ENCODE data around the gene LCP1. TPM values are rescaled to one million over a fixed set of nuclear protein-coding genes. Genes with fewer than 3 reads are reported as not detected.
A peak's percentile ranks its signal among the peaks of the same experiment; 100 is the strongest.
"Not testable (repeated sequence)": the region's sequence is repeated elsewhere in the genome, so short reads cannot be mapped to it uniquely, and the experiment has no call there.

The LCP1 gene, protein sequence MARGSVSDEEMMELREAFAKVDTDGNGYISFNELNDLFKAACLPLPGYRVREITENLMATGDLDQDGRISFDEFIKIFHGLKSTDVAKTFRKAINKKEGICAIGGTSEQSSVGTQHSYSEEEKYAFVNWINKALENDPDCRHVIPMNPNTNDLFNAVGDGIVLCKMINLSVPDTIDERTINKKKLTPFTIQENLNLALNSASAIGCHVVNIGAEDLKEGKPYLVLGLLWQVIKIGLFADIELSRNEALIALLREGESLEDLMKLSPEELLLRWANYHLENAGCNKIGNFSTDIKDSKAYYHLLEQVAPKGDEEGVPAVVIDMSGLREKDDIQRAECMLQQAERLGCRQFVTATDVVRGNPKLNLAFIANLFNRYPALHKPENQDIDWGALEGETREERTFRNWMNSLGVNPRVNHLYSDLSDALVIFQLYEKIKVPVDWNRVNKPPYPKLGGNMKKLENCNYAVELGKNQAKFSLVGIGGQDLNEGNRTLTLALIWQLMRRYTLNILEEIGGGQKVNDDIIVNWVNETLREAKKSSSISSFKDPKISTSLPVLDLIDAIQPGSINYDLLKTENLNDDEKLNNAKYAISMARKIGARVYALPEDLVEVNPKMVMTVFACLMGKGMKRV
- total RNA-seq: 371 TPM
- long read RNA-seq, transcript LCP1-201 (16 exons, 3,787 nt): major isoform, 397 of 509 reads
- long read RNA-seq, partial matches to known transcripts: 91 of 509 reads
- long read RNA-seq, other reads (novel, unspliced or antisense): 20 of 509 reads

DNA sequence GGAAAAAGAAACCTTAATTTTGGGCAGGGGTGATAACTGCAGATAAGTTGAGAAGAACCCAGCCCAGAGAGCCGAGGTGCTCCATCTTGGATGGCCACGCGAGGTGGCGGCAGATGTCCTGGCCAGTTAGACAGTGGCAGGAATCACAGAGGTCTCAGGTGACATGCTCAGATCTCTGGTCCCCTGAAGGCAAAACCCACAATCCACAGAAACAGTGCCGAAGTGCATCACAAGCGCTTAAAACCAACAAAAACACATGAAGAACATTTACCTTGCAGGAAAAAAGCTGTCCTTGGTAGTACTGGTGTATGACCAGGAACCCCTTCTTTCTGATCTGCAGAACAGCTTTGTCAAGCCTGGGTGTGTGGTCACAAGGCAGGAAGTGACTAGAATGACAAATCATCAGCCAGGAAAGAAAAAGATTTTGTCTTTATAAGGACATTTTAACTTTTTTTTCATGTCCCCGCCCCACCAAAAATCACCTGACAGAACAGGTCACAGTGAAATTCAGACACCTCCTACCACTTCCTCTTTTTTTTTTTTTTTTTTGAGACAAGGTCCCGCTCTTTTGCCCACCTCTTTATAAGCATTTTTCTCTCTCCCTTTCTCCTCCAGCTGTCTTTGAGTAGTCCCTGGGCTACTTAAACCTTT, at the start of gene LCP1:
Gene LCP1 (minus strand): TSS at position 338 of the 651 bp plus-strand sequence. CDS start 22,515 bp downstream, outside the sequence.
- no peak for DNase-seq
- TF ChIP-seq, protein P1, sequence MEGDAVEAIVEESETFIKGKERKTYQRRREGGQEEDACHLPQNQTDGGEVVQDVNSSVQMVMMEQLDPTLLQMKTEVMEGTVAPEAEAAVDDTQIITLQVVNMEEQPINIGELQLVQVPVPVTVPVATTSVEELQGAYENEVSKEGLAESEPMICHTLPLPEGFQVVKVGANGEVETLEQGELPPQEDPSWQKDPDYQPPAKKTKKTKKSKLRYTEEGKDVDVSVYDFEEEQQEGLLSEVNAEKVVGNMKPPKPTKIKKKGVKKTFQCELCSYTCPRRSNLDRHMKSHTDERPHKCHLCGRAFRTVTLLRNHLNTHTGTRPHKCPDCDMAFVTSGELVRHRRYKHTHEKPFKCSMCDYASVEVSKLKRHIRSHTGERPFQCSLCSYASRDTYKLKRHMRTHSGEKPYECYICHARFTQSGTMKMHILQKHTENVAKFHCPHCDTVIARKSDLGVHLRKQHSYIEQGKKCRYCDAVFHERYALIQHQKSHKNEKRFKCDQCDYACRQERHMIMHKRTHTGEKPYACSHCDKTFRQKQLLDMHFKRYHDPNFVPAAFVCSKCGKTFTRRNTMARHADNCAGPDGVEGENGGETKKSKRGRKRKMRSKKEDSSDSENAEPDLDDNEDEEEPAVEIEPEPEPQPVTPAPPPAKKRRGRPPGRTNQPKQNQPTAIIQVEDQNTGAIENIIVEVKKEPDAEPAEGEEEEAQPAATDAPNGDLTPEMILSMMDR (IDR thresholded peaks at IDR 0.05): no peak
- Histone ChIP-seq H3K27ac (peak within 1 kb of the TSS; percentile 75), H3K4me1 (peaks cover 27% of the 10 kb centered on the region), H3K27me3 (ENCODE audit: low read depth) (no peaks in the 10 kb centered on the region), H3K9me3 (no peaks in the 10 kb centered on the region), H3K36me3 (no peaks in the 10 kb centered on the region), H3K4me3 (peak within 1 kb of the TSS; percentile 49)
- ATAC-seq: peak; percentile 69 to 78
- intact Hi-C loops (cut with DNase I): no loop called here

DNA sequence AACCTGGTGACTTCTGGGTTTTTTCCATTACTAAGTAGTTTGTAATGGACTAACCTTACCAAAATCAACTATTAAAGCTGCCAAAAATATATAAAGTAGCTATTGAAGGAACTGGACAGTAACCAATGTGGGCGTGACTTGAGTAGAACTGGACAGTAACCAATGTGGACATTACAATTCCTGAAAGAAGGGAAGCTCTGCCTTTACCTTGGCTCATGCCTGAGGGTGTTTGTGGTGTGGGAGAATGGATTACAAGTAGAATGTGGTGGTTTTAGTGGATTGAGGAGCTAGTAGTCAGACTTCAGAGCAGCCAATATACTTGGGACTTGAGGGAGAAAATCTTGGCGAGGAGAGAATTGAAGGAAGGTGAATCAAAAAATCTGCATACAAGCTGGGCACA, 47.3 kb upstream of the LCP1 start:
- DNase-seq: no peak
- no peaks in the 10 kb centered on the region for H3K4me1 ChIP-seq
- no peaks in the 10 kb centered on the region for H3K27me3 ChIP-seq (ENCODE audit: low read depth)
- TF ChIP-seq, protein P1 (IDR thresholded peaks at IDR 0.05): no peak
- H3K4me3 ChIP-seq: no peak overlapping the region
- intact Hi-C loops (cut with DNase I): no loop called here
- no peaks in the 10 kb centered on the region for H3K36me3 ChIP-seq
- peaks cover 9% of the 10 kb centered on the region for H3K9me3 ChIP-seq
- H3K27ac ChIP-seq: no peak overlapping the region
- ATAC-seq: no peak

DNA sequence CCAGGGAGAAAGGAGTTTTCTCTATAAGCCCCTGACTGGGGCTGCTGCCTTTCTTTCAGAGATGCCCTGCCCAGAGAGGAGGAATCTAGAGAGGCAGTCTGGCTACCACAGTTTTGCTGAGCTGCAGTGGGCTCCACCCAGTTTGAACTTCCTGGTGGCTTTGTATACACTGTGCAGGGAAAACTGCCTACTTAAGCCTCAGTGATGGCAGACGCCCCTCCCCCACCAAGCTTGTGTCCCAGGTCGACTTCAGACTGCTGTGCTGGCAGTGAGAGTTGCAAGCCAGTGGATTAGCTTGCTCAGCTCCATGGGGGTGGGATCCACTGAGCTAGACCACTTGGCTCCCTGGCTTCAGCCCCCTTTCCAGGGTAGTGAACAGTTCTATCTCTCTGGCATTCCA, 38.3 kb upstream of the LCP1 start:
- peak; percentile 59 for DNase-seq

DNA sequence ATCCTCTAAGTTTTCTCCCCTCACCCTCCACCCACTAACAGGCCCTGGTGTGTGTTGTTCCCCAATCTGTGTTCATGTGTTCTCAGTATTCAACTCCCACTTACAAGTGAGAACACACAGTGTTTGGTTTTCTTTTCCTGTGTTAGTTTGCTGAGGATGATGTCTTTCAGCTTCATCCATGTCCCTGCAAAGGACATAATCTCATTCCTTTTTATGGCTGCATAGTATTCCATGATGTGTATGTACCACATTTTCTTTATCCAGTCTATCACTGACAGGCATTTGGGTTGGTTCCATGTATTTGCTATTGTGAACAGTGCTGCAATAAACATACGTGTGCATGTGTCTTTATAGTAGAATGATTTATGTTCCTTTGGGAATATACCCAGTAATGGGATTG, 32.8 kb upstream of the LCP1 start:
- H3K27me3 ChIP-seq (ENCODE audit: low read depth); ATAC-seq; H3K4me3 ChIP-seq; H3K36me3 ChIP-seq; DNase-seq; H3K9me3 ChIP-seq; H3K27ac ChIP-seq; intact Hi-C loops (cut with DNase I): not testable (repeated sequence)
- H3K4me1 ChIP-seq: peaks cover 12% of the 10 kb centered on the region

More for the DNA sequence above, 38.3 kb upstream of the LCP1 start:
- H3K36me3 ChIP-seq; H3K4me1 ChIP-seq; H3K27ac ChIP-seq; intact Hi-C loops (cut with DNase I); H3K4me3 ChIP-seq; ATAC-seq; H3K27me3 ChIP-seq (ENCODE audit: low read depth): not testable (repeated sequence)
- peaks cover 15% of the 10 kb centered on the region for H3K9me3 ChIP-seq

DNA sequence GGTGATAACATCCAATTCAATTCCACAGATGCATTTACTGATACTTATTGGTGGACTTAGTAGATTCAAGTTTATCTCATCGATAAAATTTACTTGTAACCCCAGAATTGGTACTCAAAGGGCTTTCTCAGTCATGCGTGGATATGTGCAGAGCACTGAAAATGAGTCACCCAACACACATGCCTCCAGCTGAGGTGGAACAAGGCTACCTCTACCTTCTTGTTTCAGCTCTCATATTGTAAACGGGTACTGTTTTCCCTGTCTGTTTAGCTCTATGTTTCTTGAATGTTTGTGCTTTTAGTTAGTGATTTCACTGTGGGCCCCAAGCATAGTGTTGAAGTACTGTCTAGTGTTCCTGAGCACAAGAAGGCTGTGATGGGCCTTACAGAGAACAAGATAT, 31.3 kb upstream of the LCP1 start:
- no peaks in the 10 kb centered on the region for H3K27me3 ChIP-seq (ENCODE audit: low read depth)
- H3K4me1 ChIP-seq: peaks cover 12% of the 10 kb centered on the region
- intact Hi-C loops (cut with DNase I): no loop called here
- ATAC-seq (no peak), DNase-seq (no peak)
- TF ChIP-seq, protein P1 (IDR thresholded peaks at IDR 0.05): no peak
- H3K36me3 ChIP-seq: no peaks in the 10 kb centered on the region
- H3K4me3 ChIP-seq: no peak overlapping the region
- H3K27ac ChIP-seq: no peak overlapping the region
- H3K9me3 ChIP-seq: no peaks in the 10 kb centered on the region

DNA sequence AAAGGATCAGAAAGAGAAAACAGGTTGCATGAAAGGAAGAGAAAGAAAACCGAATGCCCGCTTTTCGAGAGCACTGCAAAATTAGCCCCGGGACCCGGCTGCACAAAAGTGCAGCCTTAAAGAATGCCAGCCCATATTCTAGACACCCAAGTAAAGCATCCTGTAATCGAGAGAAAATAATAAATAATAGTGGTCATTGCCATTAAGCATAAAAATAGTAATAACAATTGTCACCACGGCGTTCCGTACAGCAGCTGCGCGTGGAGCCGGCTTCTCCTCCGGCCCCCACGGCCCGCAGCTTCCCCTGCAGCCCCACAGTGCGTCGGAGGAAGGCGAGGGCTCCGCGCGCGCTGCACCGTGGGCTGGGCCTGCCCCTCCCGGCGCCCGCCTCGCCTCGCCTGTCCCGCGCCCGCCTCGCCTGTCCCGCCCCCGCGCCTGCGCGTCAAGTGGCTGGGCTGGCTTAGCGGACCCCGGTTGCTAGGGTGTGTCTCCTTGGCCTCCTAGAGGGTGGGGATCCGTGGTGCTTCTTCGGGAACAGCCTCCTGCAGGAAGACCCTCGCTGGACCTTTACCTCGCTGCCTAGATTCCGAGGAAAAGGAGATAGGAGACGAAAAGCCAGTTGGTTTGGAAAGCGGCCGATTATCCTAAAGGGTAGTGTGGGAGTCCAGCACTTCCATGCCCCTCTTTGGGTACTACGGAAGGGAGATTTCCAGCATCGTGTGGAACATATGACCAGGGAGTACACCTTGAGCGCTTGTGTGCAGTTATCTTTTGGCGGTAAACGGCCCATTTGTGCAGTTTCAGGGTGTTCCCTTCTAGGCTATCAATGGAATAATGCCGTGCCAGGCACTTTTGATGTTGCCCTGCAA, 29.7 kb upstream of the LCP1 start, which contains the start of gene LRRC63:
Gene LRRC63 (plus strand): TSS at position 446 of the 869 bp plus-strand sequence. CDS start 1,107 bp downstream, outside the sequence.
- H3K4me1 ChIP-seq: peaks cover 12% of the 10 kb centered on the region
- no peaks in the 10 kb centered on the region for H3K9me3 ChIP-seq
- H3K4me3 ChIP-seq: peak within 1 kb of the TSS; percentile 57
- ATAC-seq (peak; percentile 99 to 100), DNase-seq (peak; percentile 87)
- intact Hi-C loops (cut with DNase I): no loop called here
- no peaks in the 10 kb centered on the region for H3K36me3 ChIP-seq
- TF ChIP-seq, protein P1 (IDR thresholded peaks at IDR 0.05): no peak
- no peaks in the 10 kb centered on the region for H3K27me3 ChIP-seq (ENCODE audit: low read depth)
- peak within 1 kb of the TSS; percentile 72 for H3K27ac ChIP-seq

Measured in lower lobe of right lung (tissue), 2 donors.